NCI-H748 treated with DMSO at 0.1 percent for 48 hours (cell line): ENCODE data around the gene UBAP2.
"Not testable (repeated sequence)": the region's sequence is repeated elsewhere in the genome, so short reads cannot be mapped to it uniquely, and the experiment has no call there.

Experiments
- DNase-seq: peaks from one replicate; lab custom pipeline; 2025; lab: John Stamatoyannopoulos, UW

UBAP2 gene

DNA sequence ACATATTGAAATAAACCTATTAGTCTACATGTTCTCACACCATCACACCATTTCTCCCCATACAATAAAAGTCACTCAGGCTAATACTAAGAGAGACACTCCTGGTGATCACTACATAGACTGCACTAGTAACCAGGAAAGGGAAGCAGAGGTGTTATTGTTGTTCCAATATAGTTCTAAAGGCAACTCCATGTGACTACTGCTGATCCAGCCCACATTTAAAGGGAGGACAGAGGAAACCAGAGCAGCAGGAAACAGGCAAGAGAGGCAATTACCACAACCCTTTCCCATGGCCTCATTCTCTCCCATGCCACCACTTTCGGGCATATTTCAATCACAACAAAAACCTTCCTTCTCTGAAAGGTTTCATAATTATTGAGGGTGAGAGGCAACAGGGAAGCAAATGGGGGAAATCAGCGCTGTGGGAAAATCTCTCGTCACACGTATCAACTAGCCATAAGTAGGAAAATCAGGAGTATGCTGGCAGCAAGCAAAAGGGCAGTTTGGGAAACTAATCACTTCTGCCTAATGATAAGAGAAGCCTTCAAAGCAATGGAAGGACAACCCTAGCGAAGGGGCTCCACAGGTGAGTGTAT lies 1.8 kb downstream of the UBAP2 start:
- DNase-seq = no peak

DNA sequence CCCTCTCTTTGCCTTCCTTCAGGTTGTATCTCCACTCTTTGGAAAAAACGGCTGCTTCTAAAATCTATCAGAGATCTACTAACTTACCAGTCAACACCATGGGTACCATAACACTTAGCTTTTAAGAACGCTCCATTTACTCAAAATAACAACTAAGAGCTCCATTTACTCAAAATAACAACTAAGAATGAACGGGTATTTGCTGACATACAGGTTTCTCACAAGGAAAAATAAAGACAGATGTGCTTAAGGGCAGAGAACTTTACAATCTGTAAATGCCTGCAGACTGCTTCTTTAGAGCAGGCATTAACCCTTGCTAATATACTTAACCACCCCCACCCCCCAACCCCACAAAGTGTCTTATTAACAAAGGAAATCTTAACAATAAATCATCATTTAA lies 2.8 kb downstream of the UBAP2 start:
- no peak for DNase-seq

DNA sequence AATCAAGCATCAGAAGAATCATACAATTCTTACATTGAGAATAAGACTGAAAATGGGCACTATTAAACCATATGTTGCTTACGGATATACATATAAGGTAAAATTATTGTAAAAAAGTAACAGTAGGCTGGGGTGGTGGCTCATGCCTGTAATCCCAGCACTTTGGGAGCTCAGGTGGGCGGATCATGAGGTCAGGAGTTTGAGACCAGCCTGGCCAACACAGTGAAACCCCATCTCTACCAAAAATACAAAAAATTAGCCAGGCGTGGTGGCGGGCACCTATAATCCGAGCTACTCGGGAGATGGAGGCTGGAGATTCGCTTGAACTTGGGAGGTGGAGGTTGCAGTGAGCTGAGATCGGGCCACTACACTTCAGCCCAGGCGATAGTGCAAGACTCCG lies 6.6 kb downstream of the UBAP2 start:
- DNase-seq = not testable (repeated sequence)

DNA sequence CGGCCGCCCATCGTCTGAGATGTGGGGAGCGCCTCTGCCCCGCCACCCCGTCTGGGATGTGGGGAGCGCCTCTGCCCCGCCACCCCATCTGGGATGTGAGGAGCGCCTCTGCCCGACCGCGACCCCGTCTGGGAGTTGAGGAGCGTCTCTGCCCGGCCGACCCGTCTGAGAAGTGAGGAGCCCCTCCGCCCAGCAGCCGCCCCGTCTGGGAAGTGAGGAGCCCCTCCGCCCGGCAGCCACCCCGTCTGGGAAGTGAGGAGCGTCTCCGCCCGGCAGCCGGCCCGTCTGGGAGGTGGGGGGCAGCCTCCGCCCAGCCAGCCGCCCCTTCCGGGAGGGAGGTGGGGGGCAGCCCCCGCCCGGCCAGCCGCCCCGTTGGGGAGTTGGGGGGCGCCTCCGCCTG lies 9.8 kb downstream of the UBAP2 start:
- DNase-seq = not testable (repeated sequence)

DNA sequence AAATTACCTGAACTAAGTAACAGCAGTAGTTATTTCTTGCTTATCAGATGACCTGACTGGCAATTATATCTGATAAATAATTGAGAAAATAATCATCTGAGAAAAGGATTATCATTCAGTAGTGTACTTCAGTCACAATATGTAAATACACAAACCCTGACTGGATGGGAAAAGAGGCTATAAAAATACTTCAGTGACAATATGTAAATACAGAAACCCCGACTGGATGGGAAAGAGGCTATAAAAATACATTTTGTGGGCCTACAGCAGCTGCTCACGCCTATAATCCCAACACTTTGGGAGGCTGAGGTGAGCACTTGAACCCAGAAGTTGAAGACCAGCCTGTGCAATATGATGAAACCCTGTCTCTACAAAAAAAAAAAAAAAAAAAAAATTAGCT lies 11.1 kb downstream of the UBAP2 start:
- no peak for DNase-seq

DNA sequence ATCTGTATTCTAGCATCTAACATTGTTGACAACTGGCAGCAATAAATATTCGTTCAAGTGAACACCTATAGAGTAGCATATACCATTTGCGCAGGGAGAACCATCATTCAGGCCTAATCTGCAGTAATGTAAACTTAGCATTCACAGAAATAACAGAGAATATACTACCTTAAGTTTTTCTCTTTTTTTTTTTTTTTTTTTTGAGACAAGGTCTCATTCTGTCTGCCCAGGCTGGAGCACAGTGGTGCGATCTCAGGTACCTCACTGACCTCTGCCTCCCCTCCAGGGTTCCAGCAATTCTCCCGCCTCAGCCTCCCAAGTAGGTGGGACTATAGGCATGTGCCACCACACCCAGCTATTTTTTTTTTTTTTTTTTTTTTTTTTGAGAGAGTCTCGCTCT lies 12.1 kb downstream of the UBAP2 start:
- no peak for DNase-seq

DNA sequence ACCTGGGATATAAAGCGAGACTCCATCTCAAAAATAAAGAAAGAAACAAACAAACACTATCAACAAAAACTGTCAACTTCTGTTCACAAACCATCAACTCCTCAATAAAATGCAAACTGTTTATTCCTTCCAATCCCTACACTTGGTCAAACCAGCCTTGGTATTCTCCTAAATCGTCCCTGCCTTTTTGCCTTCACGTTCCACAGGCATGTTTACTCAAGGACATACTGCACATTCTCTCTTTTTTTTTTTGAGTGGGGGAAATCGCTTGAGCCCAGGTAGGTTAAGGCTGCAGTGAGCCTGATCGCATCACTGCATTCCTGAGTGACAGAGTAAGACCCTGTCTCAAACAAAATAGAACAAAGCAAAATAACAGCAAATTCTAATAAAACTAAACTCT lies 13.0 kb downstream of the UBAP2 start:
- no peak for DNase-seq

DNA sequence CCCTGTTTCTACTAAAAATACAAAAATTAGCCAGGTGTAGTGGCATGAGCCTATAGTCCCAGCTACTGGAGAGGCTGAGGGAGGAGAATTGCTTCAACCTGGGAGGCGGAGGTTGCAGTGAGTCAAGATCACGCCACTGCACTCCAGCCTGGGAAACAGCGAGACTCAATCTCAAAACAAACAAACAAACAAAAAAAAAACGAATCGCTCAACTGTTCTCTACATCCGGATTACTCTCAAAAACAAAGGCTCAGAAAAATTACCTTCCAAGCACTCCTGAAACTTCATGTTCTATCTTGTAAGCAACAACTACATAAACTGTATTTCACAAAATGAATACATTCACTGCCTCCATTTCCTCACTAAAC lies 14.0 kb downstream of the UBAP2 start:
- no peak for DNase-seq

DNA sequence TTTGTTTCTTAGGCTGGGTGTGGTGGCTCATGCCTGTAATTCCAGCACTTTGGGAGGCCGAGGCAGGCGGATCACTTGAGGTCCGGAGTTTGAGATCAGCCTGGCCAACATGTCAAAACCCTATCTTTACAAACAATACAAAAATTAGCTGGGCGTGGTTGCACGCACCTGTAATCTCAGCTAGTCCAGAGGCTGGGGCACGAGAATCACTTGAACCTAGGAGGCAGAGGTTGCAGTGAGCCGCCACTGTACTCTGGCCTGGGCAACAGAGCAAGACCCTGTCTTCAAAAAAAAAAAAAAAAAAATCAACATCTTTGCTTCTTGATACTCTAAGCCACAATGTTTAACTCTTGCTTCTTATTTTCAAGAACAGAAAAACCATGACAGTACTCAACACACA lies 16.1 kb downstream of the UBAP2 start:
- DNase-seq = no peak

DNA sequence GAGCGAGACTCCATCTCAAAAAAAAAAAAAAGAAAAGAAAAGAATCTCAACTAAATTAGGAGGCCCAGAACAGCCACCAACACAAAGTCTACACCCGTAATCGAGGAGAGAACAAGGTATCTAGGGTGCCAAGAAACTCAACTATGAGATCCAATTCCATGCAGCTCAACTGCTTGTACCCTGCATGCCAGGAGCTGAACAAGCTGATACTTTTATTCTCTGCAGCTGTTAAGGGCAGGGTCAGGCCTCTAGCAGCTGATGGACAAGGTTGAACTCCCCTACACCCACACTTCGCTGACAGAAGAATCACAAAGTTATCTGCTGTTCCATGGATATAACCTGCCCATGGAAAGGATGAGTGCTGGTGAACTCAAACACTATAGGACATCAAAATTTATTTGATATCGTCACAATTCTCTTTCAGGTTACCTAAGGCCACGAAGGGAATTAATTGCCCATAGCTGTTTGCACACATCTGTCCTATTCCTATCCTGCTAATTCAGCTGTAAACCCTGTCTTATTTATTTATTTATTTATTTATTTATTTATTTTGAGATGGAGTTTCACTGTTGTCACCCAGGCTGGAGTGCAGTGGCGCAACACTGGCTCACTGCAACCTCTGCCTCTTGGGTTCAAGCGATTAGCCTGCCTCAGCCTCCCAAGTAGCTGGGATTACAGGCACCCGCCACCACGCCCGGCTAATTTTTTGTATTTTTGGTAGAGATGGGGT lies 20.7 kb downstream of the UBAP2 start:
- no peak for DNase-seq

DNA sequence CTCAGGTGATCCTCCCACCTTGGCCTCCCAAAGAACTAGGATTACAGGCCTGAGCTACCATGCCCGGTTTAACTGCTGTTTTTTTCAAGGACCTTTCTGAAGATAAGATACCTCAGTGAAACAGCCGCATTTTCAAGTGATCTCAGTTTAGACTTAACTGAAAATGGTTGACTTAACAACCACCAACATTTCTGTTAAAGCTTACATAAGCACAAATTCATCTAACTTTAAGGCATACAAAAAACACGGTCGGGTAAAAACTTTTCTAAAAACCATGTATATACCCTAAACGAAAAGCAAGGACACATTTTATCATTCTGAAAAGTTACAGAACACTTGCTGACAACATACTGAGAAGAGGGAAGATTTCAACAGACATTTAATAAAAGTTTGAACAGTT lies 22.9 kb downstream of the UBAP2 start:
- no peak for DNase-seq

DNA sequence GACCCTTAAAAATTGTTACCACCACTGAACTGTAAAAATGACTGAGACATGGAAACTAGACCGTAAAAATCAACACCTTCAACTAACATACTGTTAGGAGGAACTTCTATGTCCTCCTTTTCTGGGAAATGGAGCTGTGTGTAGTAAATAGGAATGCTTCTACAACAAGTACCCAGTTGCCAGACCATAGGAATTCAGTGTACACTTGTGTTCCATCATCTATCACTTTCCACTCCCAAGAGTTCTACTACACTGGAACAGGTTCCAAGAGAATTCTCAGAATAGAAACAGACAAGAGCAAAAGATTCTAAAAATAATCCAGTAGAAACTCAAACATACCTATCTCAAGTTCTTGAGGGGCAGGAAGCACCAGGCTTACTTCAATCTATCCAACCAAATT lies 23.6 kb downstream of the UBAP2 start:
- no peak for DNase-seq

DNA sequence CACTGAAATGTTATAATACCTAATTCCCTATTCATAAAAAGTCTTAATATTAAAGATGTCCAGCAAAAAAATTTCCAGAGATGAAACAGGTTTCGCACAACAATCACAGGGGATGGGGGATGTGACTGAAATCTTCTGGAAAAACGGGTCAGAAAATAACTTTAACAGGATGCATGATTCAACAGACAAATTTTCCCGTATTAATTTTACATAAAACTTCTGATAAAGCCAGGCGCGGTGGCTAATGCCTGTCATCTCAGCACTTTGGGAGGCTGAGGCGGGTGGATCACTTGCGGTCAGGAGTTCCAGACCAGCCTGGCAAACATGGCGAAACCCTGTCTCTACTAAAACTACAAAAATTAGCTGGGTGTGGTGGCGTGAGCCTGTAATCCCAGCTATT lies 24.2 kb downstream of the UBAP2 start:
- not testable (repeated sequence) for DNase-seq

DNA sequence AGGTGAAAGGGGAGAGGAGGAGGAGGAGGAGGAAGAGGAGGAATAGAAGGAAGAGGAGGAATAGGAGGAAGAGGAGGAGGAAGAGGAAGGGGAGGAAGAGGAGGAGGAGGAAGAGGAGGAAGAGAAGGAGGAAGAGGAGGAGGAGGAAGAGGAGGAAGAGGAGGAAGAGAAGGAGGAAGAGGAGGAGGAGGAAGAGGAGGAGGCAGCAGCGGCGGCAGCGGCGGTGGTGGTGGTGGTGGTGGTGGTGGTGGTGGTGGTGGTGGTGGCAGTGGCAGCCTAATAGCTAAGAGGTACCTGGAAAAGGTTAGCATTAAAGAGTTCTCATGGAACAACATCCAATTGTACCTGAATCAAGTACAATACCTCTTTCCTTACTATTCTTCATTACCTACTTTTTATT lies 32.5 kb downstream of the UBAP2 start:
- DNase-seq = no peak

DNA sequence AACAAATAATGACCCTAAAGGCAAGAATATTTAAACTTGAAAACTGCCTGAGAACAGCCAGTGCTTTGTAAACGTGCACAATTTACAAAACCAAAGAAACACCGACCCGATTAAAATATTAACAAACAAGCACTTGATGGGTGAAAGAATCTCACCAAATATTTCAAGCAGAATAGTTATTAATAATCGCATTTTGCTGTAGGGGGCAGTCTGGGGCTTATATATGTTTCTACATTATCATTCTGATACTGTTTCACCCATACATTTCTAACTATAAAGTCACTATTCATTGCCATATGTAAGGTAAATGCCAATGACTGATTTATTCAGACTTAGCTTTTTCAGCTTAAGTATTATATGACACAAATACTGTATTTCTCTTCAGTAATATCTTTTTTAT lies 37.7 kb downstream of the UBAP2 start:
- no peak for DNase-seq

DNA sequence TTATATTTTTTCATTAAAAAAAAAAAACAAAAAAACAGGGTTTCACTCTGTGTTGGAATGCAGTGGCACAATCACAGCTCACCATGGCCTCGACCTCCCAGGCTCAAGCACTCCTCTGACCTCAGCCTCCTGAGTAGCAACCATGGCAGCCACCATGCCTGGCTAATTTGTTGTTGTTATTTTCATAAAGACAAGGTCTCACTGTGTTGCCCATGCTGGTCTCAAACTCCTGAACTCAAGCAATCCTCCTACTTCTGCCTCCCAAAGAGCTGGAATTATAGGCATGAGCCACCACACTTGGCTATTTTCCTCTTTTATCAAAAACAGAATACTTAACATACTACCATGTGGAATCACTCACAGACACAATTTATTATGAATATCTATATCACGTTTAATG lies 46.7 kb downstream of the UBAP2 start:
- no peak for DNase-seq

DNA sequence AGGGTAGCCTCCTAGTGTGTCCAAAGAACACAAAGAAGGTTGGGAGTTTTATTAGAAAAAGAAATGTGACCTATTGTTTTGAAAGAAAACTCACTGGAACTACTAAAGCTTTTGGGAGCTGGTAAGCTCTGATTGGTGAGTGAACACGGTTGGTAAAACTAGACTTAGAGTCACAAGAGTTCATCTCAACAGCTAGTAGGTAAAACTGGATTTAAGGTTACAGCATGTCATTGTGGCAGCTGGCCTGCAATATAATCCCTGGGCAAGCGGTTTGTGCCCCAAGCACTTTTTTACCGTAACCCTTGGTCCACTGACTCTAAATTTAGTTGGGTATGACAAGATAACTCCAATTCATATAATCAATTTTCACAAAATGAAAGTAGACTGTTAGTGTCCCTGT lies 47.4 kb downstream of the UBAP2 start:
- DNase-seq = no peak

DNA sequence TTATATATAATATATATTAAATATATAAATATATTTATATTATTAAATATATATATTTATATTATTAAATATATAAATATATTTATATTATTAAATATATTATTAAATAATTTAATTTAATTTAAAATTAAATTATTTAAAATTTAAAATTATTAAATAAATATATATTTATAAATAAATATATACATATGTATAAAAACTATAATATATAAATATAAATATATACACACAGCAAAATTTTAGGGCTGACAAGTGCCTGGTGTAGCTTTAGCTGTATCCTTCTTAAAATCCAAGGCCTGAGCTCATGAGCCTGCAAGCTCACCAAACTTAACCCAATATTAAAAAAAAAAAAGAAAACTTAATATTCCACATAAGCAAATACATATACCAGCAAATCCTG lies 53.2 kb downstream of the UBAP2 start:
- DNase-seq = no peak

DNA sequence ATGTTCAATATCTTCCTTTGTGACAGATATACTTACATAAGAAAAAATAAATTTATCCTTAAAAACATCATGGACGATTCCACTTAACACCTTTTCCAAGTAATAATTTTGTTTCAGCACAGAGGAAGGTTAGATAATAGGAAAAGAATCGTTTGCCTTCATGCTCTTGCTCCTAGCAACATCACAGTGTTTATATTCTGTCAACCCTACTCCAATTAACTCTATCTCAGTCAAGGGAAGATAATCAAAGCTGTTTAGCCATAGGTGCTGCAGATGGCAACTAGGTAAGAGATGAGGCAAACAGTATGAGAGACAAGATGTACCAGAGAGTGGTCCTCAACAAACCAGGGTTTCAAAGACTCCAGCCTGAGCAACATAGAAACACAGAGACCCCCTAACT lies 55.6 kb downstream of the UBAP2 start:
- no peak for DNase-seq

DNA sequence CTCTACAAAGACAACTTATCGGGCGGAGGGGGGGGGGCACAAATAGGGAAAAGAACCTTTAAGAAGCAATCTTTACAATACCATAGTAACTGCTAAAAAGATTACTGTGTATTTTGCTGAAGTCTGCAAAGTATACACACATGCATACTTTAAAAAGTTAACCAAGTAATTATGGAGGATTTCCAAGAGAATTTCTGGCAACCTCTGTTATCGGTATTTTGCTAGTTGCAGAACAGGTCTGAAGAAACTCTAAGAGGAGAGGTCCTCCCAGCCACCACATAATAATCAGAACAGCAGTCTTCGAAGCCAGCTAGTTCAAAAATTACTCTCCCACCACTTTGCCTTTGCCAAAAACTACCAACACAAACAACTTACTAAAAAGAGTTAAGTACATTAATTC lies 56.1 kb downstream of the UBAP2 start:
- DNase-seq = no peak

DNA sequence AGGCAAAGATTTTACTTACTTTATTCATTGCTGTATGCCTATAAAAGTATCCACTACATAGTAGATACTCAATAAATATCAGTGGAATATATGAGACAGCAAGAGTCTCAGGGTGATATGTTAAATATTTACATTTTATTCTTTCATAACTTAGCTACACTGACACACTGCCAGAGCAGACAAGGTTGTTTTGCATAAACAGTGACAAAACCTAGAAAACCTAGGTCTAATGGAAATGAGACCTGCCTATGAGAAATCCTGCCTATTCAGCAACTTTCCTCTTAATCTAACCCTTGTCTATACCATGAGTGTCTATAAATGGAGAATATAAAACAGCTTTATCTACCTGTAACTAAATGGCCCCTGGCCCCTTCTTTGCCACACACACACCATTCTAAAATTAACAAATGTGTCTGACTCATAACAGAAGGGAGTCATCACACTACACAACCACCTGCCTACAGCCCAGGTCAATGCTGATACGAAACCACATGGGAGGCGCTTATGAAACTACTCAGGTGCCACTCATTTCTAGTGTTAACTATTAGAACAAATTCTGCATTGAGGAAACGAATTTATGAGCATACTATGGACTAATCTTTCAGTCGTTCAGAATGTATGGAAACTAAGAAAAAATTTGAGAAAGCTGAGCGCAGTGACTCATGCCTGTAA lies 60.3 kb downstream of the UBAP2 start:
- no peak for DNase-seq

DNA sequence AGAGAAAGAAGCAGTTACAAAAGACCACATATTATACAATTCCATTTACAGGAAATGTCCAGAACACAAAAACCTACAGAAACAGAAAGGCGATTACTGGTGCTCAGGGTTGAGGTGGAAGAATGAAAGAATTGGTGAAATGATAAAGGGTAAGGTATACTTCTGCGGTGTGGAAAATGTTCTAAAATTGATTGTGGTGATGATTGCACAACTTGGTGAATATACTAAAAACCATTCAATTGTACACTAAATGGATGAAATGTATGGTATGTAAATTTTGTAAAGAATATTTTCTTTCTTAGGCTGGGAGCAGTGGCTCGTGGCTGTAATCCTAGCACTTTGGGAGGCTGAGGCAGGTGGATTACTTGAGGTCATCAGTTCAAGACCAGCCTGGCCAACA lies 72.3 kb downstream of the UBAP2 start:
- DNase-seq = no peak

DNA sequence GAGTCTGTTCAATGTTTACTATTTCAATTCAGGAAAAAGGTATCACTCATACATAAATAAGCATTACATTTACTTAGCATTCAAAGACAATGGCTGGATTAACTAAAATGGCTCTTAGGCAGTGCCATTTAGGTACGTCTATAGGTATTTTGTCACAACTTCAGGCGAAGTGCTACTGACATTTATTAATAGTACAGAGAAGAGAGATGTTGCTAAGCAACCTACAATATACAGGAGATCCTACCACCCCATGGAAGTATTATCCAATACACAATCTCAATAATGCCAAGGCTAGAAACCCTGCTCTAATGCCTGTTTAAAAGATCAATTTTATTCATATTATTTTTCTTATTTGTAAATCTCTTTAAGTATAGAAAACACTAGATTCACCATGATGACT lies 76.0 kb downstream of the UBAP2 start:
- no peak for DNase-seq
